ENCODE data around the gene SETD3.

DNA sequence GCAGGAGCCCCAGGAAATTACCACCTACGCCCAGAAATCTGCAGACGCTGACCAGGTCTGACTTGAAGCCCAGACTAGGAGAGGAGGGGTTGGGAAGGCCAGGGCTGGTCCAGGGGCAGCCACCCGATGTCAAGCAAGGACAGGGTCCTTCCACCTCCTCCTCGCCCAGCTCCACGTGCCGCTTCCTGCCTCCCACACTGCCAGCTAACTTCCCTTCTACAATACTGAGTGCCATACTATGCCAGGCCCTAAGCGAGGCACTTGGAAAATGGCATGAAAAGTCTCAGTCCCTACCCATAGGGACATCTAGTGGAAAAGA, 71.7 kb downstream of the SETD3 start:
- TF ChIP-seq, protein P1, sequence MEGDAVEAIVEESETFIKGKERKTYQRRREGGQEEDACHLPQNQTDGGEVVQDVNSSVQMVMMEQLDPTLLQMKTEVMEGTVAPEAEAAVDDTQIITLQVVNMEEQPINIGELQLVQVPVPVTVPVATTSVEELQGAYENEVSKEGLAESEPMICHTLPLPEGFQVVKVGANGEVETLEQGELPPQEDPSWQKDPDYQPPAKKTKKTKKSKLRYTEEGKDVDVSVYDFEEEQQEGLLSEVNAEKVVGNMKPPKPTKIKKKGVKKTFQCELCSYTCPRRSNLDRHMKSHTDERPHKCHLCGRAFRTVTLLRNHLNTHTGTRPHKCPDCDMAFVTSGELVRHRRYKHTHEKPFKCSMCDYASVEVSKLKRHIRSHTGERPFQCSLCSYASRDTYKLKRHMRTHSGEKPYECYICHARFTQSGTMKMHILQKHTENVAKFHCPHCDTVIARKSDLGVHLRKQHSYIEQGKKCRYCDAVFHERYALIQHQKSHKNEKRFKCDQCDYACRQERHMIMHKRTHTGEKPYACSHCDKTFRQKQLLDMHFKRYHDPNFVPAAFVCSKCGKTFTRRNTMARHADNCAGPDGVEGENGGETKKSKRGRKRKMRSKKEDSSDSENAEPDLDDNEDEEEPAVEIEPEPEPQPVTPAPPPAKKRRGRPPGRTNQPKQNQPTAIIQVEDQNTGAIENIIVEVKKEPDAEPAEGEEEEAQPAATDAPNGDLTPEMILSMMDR (IDR thresholded peaks at IDR 0.05) = no peak
- TF ChIP-seq ZFX (IDR thresholded peaks at IDR 0.05; ENCODE audit: borderline replicate concordance) = no peak

Data from 22Rv1 (cell line).